ENCODE measurements around the gene DCAF6. TPM values are rescaled to one million over a fixed set of nuclear protein-coding genes. Genes with fewer than 3 reads are reported as not detected.

The DCAF6 gene
- total RNA-seq, 1 donor from 2014 or later: 42.7 TPM

GRCh38 chr1:168081373-168082007 lies 145.0 kb downstream of the DCAF6 start:
- no peak overlapping the region for H3K4me3 Mint-ChIP-seq (ENCODE audit: low read depth)
- peaks cover 22% of the 10 kb centered on the region for H3K36me3 Mint-ChIP-seq (ENCODE audit: insufficient read depth)
- H3K27ac Mint-ChIP-seq: no peak overlapping the region

GRCh38 chr1:168082008-168082876 lies 145.8 kb downstream of the DCAF6 start:
- TF ChIP-seq, protein P1, sequence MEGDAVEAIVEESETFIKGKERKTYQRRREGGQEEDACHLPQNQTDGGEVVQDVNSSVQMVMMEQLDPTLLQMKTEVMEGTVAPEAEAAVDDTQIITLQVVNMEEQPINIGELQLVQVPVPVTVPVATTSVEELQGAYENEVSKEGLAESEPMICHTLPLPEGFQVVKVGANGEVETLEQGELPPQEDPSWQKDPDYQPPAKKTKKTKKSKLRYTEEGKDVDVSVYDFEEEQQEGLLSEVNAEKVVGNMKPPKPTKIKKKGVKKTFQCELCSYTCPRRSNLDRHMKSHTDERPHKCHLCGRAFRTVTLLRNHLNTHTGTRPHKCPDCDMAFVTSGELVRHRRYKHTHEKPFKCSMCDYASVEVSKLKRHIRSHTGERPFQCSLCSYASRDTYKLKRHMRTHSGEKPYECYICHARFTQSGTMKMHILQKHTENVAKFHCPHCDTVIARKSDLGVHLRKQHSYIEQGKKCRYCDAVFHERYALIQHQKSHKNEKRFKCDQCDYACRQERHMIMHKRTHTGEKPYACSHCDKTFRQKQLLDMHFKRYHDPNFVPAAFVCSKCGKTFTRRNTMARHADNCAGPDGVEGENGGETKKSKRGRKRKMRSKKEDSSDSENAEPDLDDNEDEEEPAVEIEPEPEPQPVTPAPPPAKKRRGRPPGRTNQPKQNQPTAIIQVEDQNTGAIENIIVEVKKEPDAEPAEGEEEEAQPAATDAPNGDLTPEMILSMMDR (IDR thresholded peaks at IDR 0.05; ENCODE audit: unreplicated experiment): peak; percentile 89
- DNase-seq (ENCODE audit: low spot score, unreplicated experiment): peak; percentile 63
- H3K9me3 Mint-ChIP-seq (ENCODE audit: low read depth): no peaks in the 10 kb centered on the region
- H3K4me1 Mint-ChIP-seq (ENCODE audit: low read depth): peaks cover 7% of the 10 kb centered on the region
- H3K36me3 Mint-ChIP-seq (ENCODE audit: insufficient read depth): peaks cover 18% of the 10 kb centered on the region
- no peaks in the 10 kb centered on the region for H3K27me3 Mint-ChIP-seq
- peak overlapping the region; percentile 38 for H3K27ac Mint-ChIP-seq
- H3K4me3 Mint-ChIP-seq (ENCODE audit: low read depth): no peak overlapping the region

More at GRCh38 chr1:168081373-168082007, 145.0 kb downstream of the DCAF6 start:
- Mint-ChIP-seq H3K27me3 (no peaks in the 10 kb centered on the region), H3K9me3 (ENCODE audit: low read depth) (no peaks in the 10 kb centered on the region), H3K4me1 (ENCODE audit: low read depth) (peaks cover 3% of the 10 kb centered on the region)
- TF ChIP-seq, protein P1 (IDR thresholded peaks at IDR 0.05; ENCODE audit: unreplicated experiment): no peak
- DNase-seq (ENCODE audit: low spot score, unreplicated experiment): no peak

GRCh38 chr1:168083456-168084325 lies 147.2 kb downstream of the DCAF6 start:
- DNase-seq (ENCODE audit: low spot score, unreplicated experiment): no peak
- Mint-ChIP-seq H3K36me3 (ENCODE audit: insufficient read depth) (peaks cover 13% of the 10 kb centered on the region), H3K27me3 (no peaks in the 10 kb centered on the region), H3K27ac (no peak overlapping the region), H3K4me3 (ENCODE audit: low read depth) (no peak overlapping the region), H3K4me1 (ENCODE audit: low read depth) (peaks cover 7% of the 10 kb centered on the region), H3K9me3 (ENCODE audit: low read depth) (no peaks in the 10 kb centered on the region)
- TF ChIP-seq, protein P1 (IDR thresholded peaks at IDR 0.05; ENCODE audit: unreplicated experiment): no peak

DNA sequence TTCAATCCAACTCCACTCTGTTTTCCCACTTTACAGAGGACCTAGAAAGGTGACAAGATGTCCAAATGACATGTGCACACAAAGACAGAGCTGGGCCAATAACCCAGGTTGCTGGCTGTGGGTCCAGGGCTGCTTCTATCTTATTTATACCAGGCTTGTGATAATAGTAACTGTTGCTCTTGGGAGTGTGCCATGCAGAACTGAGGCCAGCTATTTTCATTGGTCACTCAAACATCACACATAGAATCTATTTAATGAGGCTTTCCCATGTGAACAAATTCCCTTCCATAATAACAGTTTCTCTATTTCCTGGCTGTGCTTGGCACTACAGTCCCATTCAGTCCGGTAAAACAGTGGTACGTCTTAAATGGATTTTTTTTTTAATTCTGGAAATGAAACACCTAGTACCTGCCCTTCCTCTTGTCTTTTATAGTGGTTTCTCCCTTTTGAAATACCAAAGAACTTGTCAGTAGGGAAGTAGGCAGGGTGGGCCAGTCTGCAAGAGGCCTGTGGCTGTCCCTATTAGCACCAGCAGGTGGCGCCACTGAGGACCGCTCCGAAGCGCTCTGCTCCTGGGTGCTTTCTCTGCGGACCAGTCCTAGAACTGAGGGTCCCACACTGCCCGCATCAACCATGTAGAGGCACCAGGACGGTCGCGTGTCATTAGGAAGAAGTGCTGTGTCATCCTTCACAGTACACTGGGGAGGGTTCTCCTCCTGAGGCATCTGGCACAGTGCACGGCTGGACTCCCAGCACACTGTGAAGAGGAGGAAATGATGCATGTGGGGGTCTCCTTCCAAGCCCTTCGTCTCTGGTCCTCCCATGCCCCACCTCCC lies 148.1 kb downstream of the DCAF6 start:
- no peaks in the 10 kb centered on the region for H3K27me3 Mint-ChIP-seq
- peak; percentile 49 for DNase-seq (ENCODE audit: low spot score, unreplicated experiment)
- H3K4me1 Mint-ChIP-seq (ENCODE audit: low read depth): peaks cover 7% of the 10 kb centered on the region
- TF ChIP-seq, protein P1 (IDR thresholded peaks at IDR 0.05; ENCODE audit: unreplicated experiment): peak; percentile 82
- no peaks in the 10 kb centered on the region for H3K9me3 Mint-ChIP-seq (ENCODE audit: low read depth)
- H3K36me3 Mint-ChIP-seq (ENCODE audit: insufficient read depth): peaks cover 15% of the 10 kb centered on the region
- no peak overlapping the region for H3K4me3 Mint-ChIP-seq (ENCODE audit: low read depth)
- peak overlapping the region; percentile 29 for H3K27ac Mint-ChIP-seq
